ENCODE results near the gene CNTNAP2.
A peak's percentile ranks its signal among the peaks of the same experiment; 100 is the strongest.

CNTNAP2 gene

GRCh38 chr7:146875981-146876380 lies 759.4 kb downstream of the CNTNAP2 start:
- no peak overlapping the region for H3K4me3 ChIP-seq (ENCODE audit: low read depth, low read length)
- DNase-seq (ENCODE audit: low read depth) = no peak
- no peak for TF ChIP-seq CTCF (conservative IDR thresholded peaks at IDR 0.05; ENCODE audit: low read depth, low read length)

GRCh38 chr7:146876411-146876810 lies 759.8 kb downstream of the CNTNAP2 start:
- no peak for DNase-seq (ENCODE audit: low read depth)
- TF ChIP-seq CTCF (conservative IDR thresholded peaks at IDR 0.05; ENCODE audit: low read depth, low read length) = no peak
- no peak overlapping the region for H3K4me3 ChIP-seq (ENCODE audit: low read depth, low read length)

- no peak overlapping the region for H3K4me3 ChIP-seq (ENCODE audit: low read depth, low read length)
- TF ChIP-seq CTCF (conservative IDR thresholded peaks at IDR 0.05; ENCODE audit: low read depth, low read length) = no peak
- no peak for DNase-seq (ENCODE audit: low read depth)
These were observed 762.3 kb downstream of the CNTNAP2 start for GRCh38 chr7:146878901-146879300.

GRCh38 chr7:146885231-146885630 lies 768.6 kb downstream of the CNTNAP2 start:
- DNase-seq (ENCODE audit: low read depth) = no peak
- no peak overlapping the region for H3K4me3 ChIP-seq (ENCODE audit: low read depth, low read length)
- TF ChIP-seq CTCF (conservative IDR thresholded peaks at IDR 0.05; ENCODE audit: low read depth, low read length) = no peak

- H3K4me3 ChIP-seq (ENCODE audit: low read depth, low read length) = no peak overlapping the region
- TF ChIP-seq CTCF (conservative IDR thresholded peaks at IDR 0.05; ENCODE audit: low read depth, low read length) = no peak
- no peak for DNase-seq (ENCODE audit: low read depth)
These were observed 773.4 kb downstream of the CNTNAP2 start for GRCh38 chr7:146889806-146890555.

GRCh38 chr7:146892151-146892550 lies 775.5 kb downstream of the CNTNAP2 start:
- no peak overlapping the region for H3K4me3 ChIP-seq (ENCODE audit: low read depth, low read length)
- DNase-seq (ENCODE audit: low read depth) = peak; percentile 54
- TF ChIP-seq CTCF (conservative IDR thresholded peaks at IDR 0.05; ENCODE audit: low read depth, low read length) = no peak

GRCh38 chr7:146894927-146895326 lies 778.3 kb downstream of the CNTNAP2 start:
- H3K4me3 ChIP-seq (ENCODE audit: low read depth, low read length) = no peak overlapping the region
- no peak for TF ChIP-seq CTCF (conservative IDR thresholded peaks at IDR 0.05; ENCODE audit: low read depth, low read length)
- DNase-seq (ENCODE audit: low read depth) = no peak

Data from choroid plexus epithelial cell (primary cell).